Measurements from ENCODE around the gene SLC22A1. TPM values are rescaled to one million over a fixed set of nuclear protein-coding genes. Genes with fewer than 3 reads are reported as not detected.

Gene SLC22A1
- total RNA-seq, 3 donors from 2014 or later (not counting 1 experiment from before 2014, with no cell fraction given), result 1.4 to 4.5 (median 3.0) TPM

DNA sequence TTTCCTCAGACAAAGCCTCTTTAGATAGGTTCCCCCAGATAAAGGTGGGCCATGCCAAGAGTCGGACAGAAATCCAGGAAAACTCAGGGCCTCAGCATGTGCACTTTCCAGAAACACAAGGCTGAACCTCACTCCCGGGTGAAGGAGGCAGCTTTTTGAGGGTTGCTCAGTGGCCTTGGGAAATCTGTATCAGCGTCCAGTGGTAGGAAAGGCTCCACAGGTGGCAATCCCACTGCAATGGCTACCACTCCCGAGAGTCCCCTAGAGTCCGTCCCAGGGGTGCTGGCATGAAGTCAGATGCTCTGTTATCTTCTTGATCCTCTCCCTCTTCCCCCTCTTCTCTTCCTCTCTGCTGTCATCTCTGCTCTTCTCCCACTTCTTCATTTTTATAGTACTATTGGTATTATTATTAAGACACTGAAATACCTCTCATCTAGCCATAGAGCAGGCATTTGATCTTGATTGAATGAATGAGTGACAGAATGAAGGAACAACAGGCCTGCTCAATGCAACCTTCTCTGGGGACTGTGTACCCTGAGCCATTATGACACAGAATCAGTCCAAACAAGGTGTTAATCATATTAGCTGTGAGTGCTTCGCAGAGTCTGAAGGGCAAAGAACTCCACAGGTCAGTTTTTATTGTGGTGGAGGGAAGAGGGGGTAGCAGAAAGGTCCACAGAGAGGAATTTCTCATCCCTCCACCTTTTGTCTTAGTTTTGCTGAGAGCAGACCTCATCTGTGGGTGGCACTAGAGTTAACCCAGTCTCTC is 13.3 kb downstream of the SLC22A1 start:
- H3K9me3 Mint-ChIP-seq, result no peaks in the 10 kb centered on the region
- peak overlapping the region in 1 of 2 donors; percentile 14 for H3K27ac Mint-ChIP-seq
- no peak overlapping the region for H3K4me3 ChIP-seq (ENCODE audit: low read length)

DNA sequence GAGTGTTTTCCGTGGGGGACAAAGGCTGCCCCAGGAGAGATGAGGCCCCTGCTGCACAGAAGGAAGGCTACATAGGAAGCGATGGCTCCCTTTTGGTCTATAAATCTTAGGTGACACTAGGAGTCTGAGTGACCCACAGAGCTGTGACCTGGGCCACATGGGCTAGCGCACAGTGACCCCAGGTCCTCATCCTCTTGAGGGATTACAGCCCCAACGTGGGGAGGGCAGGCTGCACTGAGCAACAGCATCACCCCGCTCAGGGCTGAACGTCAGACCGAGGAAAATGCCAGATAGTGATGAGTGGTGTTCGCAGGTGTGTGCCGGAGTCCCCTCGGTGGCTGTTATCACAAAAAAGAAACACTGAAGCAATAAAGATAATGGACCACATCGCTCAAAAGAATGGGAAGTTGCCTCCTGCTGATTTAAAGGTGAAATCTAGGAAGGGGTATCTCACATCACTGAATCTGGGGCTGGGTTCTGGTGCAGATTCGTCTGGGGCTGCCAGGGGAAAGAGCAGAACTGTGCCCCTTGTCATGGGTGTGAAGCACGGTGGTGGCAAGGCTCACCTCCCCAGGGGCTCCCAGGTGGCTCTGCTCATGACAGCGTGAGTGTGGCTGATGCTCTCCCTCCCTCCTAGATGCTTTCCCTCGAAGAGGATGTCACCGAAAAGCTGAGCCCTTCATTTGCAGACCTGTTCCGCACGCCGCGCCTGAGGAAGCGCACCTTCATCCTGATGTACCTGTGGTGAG is 14.5 kb downstream of the SLC22A1 start:
- Mint-ChIP-seq H3K36me3 (no peaks in the 10 kb centered on the region), H3K27ac (peak overlapping the region in 1 of 2 donors; percentile 14), H3K9me3 (no peaks in the 10 kb centered on the region), H3K4me1 (peaks cover 8 to 9% of the 10 kb centered on the region in 2 donors), H3K4me3 (no peak overlapping the region), H3K27me3 (ENCODE audit: low read depth in 2 of 2) (no peaks in the 10 kb centered on the region)
- intact Hi-C loops (cut with micrococcal nuclease), result no loop called here
- Histone ChIP-seq H3K4me1 (ENCODE audit: control insufficient read depth, insufficient read depth, low read length) (peaks cover 3% of the 10 kb centered on the region), H3K9me3 (ENCODE audit: control insufficient read depth, insufficient read depth, low read length) (no peaks in the 10 kb centered on the region), H3K27ac (ENCODE audit: low read length) (no peak overlapping the region), H3K36me3 (ENCODE audit: control insufficient read depth, insufficient read depth, low read length) (peaks cover 1% of the 10 kb centered on the region), H3K27me3 (ENCODE audit: control insufficient read depth, insufficient read depth, low read length) (no peaks in the 10 kb centered on the region), H3K4me3 (ENCODE audit: low read length) (no peak overlapping the region)
- DNase-seq (no peak), ATAC-seq (no peak)
- TF ChIP-seq, protein P1, sequence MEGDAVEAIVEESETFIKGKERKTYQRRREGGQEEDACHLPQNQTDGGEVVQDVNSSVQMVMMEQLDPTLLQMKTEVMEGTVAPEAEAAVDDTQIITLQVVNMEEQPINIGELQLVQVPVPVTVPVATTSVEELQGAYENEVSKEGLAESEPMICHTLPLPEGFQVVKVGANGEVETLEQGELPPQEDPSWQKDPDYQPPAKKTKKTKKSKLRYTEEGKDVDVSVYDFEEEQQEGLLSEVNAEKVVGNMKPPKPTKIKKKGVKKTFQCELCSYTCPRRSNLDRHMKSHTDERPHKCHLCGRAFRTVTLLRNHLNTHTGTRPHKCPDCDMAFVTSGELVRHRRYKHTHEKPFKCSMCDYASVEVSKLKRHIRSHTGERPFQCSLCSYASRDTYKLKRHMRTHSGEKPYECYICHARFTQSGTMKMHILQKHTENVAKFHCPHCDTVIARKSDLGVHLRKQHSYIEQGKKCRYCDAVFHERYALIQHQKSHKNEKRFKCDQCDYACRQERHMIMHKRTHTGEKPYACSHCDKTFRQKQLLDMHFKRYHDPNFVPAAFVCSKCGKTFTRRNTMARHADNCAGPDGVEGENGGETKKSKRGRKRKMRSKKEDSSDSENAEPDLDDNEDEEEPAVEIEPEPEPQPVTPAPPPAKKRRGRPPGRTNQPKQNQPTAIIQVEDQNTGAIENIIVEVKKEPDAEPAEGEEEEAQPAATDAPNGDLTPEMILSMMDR (IDR thresholded peaks at IDR 0.05), result no peak
- 72% methylated on average over 21 of the region's 21 CpGs for WGBS (ENCODE audit: insufficient coverage)

More for the DNA sequence above, 13.3 kb downstream of the SLC22A1 start:
- no peaks in the 10 kb centered on the region for H3K9me3 ChIP-seq (ENCODE audit: control insufficient read depth, insufficient read depth, low read length)
- peaks cover 8 to 9% of the 10 kb centered on the region in 2 donors for H3K4me1 Mint-ChIP-seq
- H3K27me3 Mint-ChIP-seq (ENCODE audit: low read depth in 2 of 2), result no peaks in the 10 kb centered on the region
- TF ChIP-seq, protein P1 (IDR thresholded peaks at IDR 0.05), result no peak
- peaks cover 3% of the 10 kb centered on the region for H3K4me1 ChIP-seq (ENCODE audit: control insufficient read depth, insufficient read depth, low read length)
- no peak overlapping the region for H3K4me3 Mint-ChIP-seq
- no peaks in the 10 kb centered on the region for H3K27me3 ChIP-seq (ENCODE audit: control insufficient read depth, insufficient read depth, low read length)
- ATAC-seq (no peak), DNase-seq (no peak)
- intact Hi-C loops (cut with micrococcal nuclease), result no loop called here
- 87% methylated on average over 6 of the region's 6 CpGs for WGBS (ENCODE audit: insufficient coverage)
- H3K27ac ChIP-seq (ENCODE audit: low read length), result no peak overlapping the region
- H3K36me3 ChIP-seq (ENCODE audit: control insufficient read depth, insufficient read depth, low read length), result no peaks in the 10 kb centered on the region
- H3K36me3 Mint-ChIP-seq, result no peaks in the 10 kb centered on the region

DNA sequence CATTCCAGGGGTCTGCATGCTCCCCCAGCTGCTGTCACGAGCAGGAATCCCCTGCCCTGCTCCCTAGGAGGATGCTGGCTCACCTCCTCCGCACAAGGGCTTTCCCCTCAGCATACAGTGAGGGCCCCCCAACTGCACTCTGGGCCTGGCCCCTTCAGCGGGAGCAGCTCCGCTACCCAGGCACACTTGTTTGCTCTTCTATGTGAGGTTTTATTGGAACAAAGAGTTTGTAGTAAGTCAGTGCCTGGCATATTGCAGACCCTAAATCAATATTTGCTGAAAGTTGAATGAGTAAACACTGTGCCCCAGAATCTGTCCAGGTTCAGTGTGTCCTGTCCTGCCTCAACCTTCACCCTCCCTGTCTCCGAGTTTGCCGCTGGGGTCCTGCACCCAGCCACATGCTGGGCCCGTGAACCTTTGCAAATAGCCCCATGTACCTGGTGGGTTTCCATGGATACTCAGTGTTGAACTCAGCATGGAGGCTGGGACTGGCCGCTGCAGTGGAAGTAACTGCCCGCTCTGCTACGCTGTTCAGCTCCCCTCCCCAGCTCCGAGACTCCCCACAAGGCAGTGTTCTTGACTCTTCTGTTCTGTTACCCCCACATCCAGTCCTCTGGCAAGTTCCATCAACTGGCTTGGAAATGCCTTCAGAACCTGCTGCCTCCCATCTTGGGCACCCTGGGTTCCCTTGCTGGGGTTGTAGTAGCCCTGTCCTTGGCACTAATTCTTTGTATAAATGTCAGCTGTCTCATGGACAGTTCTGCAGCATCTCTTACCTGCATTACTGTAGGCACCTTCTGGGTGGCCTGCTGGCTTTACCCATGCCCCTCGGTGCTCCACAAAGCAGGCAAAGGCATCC is 15.7 kb downstream of the SLC22A1 start:
- peak overlapping the region in 1 of 2 donors; percentile 69 for H3K27ac Mint-ChIP-seq
- H3K4me3 Mint-ChIP-seq, result no peak overlapping the region
- peaks cover 8 to 9% of the 10 kb centered on the region in 2 donors for H3K4me1 Mint-ChIP-seq
- intact Hi-C loops (cut with micrococcal nuclease), result no loop called here
- no peaks in the 10 kb centered on the region for H3K36me3 Mint-ChIP-seq
- 66% methylated on average over 12 of the region's 12 CpGs for WGBS (ENCODE audit: insufficient coverage)
- H3K4me3 ChIP-seq (ENCODE audit: low read length), result no peak overlapping the region
- no peak for DNase-seq
- no peaks in the 10 kb centered on the region for H3K9me3 ChIP-seq (ENCODE audit: control insufficient read depth, insufficient read depth, low read length)
- H3K27ac ChIP-seq (ENCODE audit: low read length), result no peak overlapping the region
- H3K27me3 ChIP-seq (ENCODE audit: control insufficient read depth, insufficient read depth, low read length), result no peaks in the 10 kb centered on the region
- ATAC-seq, result no peak
- H3K4me1 ChIP-seq (ENCODE audit: control insufficient read depth, insufficient read depth, low read length), result peaks cover 3% of the 10 kb centered on the region
- H3K36me3 ChIP-seq (ENCODE audit: control insufficient read depth, insufficient read depth, low read length), result peaks cover 2% of the 10 kb centered on the region
- H3K9me3 Mint-ChIP-seq, result no peaks in the 10 kb centered on the region
- TF ChIP-seq, protein P1 (IDR thresholded peaks at IDR 0.05), result no peak
- H3K27me3 Mint-ChIP-seq (ENCODE audit: low read depth in 2 of 2), result no peaks in the 10 kb centered on the region

Data from natural killer cell (primary cell).